ENCODE results near the gene TRIOBP.

DNA sequence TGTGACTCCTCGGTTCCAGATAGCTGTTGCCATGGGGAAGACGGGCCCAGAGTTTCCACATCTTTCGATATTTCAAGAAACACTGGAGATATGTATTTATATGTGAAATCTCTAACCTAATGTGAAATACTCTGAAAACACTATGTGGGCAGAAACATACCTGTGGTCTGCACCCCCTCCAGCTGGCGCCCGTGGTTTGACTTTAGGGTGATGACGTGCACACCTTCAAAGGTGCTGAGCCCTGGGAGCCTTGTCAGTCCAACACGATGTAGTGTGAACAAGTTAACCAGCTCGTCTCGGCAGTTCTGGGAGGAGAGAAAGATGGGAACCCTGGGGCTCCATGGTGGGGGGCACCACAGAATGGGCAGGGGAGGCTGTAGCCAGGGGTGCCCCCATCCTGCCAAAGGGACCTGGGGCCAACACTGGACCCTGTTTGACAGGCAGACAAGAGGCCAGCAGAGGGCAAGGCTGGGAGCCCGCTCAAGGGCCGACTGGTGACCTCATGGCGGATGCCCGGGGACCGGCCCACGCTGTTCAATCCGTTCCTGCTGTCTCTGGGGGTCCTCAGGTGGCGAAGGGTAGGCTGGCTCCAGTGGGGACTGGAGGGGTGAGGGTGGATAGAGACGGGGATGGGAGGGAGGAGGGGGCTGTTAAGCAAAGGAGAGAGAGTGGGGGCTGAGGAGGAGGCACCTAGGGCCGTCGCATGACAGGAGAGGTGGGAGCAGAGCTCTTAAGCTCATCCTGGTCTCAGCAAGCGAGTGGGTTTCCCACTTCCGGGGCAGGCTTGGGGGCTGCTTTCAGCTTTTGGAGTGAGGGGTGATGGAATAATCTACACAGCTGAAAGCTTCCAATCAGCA lies 43.8 kb downstream of the TRIOBP start:
- TF ChIP-seq, protein P1, sequence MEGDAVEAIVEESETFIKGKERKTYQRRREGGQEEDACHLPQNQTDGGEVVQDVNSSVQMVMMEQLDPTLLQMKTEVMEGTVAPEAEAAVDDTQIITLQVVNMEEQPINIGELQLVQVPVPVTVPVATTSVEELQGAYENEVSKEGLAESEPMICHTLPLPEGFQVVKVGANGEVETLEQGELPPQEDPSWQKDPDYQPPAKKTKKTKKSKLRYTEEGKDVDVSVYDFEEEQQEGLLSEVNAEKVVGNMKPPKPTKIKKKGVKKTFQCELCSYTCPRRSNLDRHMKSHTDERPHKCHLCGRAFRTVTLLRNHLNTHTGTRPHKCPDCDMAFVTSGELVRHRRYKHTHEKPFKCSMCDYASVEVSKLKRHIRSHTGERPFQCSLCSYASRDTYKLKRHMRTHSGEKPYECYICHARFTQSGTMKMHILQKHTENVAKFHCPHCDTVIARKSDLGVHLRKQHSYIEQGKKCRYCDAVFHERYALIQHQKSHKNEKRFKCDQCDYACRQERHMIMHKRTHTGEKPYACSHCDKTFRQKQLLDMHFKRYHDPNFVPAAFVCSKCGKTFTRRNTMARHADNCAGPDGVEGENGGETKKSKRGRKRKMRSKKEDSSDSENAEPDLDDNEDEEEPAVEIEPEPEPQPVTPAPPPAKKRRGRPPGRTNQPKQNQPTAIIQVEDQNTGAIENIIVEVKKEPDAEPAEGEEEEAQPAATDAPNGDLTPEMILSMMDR (IDR thresholded peaks at IDR 0.05; ENCODE audit: low read depth, low read length) = no peak
- TF ChIP-seq EZH2phosphoT487 (IDR thresholded peaks at IDR 0.05; ENCODE audit: low read depth) = no peak
